ENCODE measurements around the gene EMILIN1.

DNA sequence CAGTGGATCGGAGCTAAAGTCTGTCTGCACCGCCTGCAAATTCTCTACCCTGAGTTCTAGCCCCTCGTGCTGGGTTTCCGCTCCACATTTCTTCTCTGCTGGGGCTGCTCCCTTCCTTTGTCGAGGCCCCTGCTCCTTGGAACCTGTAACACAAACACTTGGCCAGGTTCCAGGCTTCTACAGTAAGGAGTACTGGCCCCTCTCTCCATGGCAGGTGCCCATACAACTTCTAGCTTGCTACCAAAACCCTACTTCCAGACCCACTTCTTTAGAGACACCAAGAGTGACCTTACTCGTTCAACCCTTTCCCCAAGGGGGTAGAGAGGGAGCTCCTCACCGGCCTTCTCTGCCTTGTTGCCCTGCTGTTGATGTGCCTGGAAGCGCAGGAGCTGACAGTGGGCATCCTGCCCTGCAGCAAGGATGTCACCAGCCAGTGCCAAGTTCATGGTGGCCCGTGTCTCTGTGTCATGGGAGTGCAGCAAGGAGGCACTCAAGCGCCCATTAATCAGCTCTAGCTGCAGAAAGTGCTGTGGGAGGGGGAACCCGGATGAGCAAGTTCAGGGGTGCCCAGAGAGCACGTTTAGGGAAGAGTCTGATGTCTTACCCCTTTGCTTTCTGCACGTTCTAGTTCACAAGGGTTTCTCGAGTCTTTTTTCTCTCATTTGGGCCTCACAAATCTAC, 54.9 kb downstream of the EMILIN1 start:
- TF ChIP-seq, protein P1, sequence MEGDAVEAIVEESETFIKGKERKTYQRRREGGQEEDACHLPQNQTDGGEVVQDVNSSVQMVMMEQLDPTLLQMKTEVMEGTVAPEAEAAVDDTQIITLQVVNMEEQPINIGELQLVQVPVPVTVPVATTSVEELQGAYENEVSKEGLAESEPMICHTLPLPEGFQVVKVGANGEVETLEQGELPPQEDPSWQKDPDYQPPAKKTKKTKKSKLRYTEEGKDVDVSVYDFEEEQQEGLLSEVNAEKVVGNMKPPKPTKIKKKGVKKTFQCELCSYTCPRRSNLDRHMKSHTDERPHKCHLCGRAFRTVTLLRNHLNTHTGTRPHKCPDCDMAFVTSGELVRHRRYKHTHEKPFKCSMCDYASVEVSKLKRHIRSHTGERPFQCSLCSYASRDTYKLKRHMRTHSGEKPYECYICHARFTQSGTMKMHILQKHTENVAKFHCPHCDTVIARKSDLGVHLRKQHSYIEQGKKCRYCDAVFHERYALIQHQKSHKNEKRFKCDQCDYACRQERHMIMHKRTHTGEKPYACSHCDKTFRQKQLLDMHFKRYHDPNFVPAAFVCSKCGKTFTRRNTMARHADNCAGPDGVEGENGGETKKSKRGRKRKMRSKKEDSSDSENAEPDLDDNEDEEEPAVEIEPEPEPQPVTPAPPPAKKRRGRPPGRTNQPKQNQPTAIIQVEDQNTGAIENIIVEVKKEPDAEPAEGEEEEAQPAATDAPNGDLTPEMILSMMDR (conservative IDR thresholded peaks at IDR 0.05 in 1 of 2, IDR thresholded peaks at IDR 0.05 in 1 of 2; ENCODE audit: low read depth in 1 of 2, low read length in 2 of 2) = no peak
- TF ChIP-seq EZH2 (IDR thresholded peaks at IDR 0.05; ENCODE audit: low read length, missing control alignments) = no peak

Measured in fibroblast of lung (primary cell).